AG10803 (cell line): ENCODE results near the gene PITPNC1.
A peak's percentile ranks its signal among the peaks of the same experiment; 100 is the strongest.

Source experiments
- DNase-seq: peaks from one replicate; pipeline ENCODE4 v3.0.0; 2010; ENCODE audit warnings: low read depth
- H3K4me3 ChIP-seq: 2 replicates; pipeline ENCODE4 v1.5.1; 2011; ENCODE audit warnings: mild to moderate bottlenecking, low read length, control low read depth
- TF ChIP-seq, protein P1 (sequence below): conservative IDR thresholded peaks from 2 replicates; pipeline ENCODE4 v1.5.1; 2011; ENCODE audit warnings: mild to moderate bottlenecking, low read length, control low read depth, inconsistent platforms

The PITPNC1 gene

DNA sequence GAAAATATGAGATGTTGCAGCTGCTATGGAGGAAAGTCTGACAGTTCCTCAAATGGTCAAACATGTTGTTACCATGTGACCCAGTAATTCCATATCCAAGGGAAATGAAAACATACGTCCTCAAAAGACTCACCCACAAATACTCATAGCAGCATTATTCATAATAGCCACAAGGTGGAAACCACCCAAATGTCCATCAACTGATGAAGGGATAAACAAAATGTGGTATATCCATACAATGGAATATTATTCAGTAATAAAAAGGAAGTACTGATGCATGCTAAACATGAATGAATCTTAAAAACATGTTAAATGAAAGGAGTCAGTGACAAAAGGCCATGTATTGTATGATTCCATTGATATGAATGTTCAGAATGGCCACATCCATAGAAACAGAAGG, 140.2 kb downstream of the PITPNC1 start:
- TF ChIP-seq, protein P1, sequence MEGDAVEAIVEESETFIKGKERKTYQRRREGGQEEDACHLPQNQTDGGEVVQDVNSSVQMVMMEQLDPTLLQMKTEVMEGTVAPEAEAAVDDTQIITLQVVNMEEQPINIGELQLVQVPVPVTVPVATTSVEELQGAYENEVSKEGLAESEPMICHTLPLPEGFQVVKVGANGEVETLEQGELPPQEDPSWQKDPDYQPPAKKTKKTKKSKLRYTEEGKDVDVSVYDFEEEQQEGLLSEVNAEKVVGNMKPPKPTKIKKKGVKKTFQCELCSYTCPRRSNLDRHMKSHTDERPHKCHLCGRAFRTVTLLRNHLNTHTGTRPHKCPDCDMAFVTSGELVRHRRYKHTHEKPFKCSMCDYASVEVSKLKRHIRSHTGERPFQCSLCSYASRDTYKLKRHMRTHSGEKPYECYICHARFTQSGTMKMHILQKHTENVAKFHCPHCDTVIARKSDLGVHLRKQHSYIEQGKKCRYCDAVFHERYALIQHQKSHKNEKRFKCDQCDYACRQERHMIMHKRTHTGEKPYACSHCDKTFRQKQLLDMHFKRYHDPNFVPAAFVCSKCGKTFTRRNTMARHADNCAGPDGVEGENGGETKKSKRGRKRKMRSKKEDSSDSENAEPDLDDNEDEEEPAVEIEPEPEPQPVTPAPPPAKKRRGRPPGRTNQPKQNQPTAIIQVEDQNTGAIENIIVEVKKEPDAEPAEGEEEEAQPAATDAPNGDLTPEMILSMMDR: no peak
- no peak for DNase-seq
- no peak overlapping the region for H3K4me3 ChIP-seq

DNA sequence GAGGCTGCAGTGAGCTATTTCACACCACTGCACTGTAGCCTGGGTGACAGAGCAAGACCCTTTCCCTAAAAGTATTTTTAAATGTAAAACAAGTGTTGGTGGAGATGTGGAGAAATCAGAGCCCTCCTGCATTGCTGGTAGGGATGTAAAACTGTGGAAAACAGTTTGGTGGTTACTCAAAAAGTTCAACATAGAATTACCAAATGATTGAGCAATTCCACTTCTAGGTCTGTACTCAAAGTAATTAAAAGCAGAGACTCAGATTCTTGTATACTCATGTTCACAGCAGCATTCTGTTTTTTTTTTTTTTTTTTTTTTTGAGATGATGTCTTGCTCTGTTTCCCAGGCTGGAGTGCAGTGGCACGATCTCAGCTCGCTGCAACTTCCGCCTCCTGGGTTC, 141.8 kb downstream of the PITPNC1 start:
- no peak overlapping the region for H3K4me3 ChIP-seq
- TF ChIP-seq, protein P1: no peak
- peak; percentile 91 for DNase-seq

DNA sequence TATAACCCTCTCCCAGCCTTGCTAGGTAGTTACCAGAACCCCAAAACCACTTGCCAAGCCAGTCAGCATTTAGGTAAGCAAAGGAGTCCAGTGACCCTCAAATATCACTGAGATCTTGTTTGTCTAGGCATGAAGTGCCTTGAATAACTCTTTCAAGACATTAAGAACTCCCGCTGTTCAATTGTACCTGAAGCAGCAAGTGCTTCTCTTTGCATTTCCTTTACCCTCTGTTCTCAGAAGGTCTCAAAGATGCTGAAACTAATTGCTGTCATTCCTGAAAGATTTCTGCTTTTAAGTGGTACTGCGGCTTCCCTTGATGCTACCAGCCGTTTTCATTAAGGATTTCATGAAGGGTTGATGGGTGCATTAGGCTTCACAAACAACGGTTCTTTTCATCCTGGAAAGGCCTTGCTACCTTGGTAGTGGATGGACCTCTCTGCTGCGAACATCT, 142.7 kb downstream of the PITPNC1 start:
- no peak for DNase-seq

DNA sequence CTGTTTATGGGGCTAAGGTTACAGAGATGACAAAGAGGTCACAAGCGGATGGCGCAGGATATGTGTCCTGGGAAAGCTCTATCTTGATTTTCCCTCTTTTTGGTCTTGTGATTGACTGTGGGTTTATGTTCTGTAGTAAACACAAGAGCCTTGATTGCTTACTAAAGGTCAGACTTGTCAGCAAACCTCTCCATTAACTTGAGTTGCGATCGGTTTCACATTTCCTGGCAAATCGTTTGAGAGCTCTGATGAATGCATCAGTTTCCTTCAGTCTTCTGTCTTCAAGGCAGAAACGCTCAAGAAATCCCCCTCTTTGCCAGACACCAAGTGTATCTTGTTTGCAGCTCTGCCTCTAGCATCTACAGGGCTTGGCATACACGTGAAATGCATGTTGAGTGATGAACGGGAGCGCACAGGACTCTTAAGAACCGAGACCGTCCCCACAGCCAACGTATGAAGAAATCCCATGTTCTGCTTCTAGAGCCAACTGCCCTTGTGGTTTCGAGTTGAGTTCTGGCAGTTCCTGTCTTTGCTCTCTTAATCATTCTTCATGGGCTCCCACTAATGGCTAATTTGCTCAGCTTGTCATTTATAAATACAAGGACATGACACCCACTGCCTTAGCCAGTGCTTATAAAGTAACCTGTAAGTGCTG, 143.3 kb downstream of the PITPNC1 start:
- peak overlapping the region; percentile 47 for H3K4me3 ChIP-seq
- TF ChIP-seq, protein P1: no peak
- peak; percentile 87 for DNase-seq

More for the DNA sequence above, 142.7 kb downstream of the PITPNC1 start:
- TF ChIP-seq, protein P1: no peak
- no peak overlapping the region for H3K4me3 ChIP-seq

DNA sequence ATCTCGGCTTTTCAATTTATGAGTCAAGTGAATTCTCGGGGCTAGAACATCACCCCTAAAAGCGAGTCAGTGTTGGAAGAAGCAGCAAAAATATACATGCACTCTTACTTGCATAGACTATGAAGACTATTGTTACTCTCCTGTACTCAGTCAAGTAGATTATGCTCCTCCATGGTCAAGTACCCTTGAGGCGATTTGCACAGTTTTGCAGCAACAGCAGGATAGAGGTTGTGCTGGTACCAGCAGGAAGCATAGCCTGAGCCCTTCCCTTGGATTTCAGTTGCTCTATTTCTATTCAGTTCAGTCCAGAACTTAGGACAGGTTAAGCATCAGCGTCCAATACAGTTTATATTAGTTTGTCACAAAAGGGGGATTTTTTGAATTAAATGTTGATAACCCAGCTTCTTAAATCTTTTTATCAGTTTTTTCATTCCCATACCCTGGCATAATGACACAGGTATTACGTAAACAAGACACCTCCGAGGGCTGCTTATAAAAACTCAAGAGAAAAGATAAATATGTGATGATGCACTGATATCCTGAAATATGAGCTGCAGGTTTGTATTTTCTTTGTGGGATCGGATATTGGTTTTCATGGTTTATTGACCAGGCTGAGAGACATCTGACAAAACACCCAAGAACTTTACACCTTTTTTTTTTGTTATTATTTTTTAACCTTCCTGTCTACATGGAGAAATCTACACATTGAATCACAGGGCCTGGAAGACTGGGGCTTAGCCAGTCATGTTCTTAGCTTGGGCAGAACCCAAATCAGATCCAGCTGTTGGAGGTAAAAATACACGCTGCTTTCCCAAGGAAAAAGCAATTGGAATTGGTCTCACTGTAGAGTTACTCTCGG, 144.1 kb downstream of the PITPNC1 start:
- TF ChIP-seq, protein P1: no peak
- peak; percentile 81 for DNase-seq
- no peak overlapping the region; the same call in 1 of the 2 replicates for H3K4me3 ChIP-seq

DNA sequence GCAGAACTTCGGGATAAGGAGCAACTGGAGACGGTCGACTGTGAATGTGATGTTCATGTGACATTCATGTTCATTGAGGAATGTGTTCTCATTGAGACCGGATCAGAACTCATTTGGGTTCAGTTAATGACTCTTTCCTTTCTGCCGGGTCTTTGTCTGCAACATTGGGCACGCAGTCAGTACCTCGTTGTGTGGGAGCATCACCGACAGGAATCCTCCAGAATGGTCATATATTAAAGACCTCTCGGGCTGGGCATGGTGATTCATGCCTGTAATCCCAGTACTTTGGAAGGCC, 144.6 kb downstream of the PITPNC1 start:
- DNase-seq: no peak
- TF ChIP-seq, protein P1: no peak
- H3K4me3 ChIP-seq: no peak overlapping the region

DNA sequence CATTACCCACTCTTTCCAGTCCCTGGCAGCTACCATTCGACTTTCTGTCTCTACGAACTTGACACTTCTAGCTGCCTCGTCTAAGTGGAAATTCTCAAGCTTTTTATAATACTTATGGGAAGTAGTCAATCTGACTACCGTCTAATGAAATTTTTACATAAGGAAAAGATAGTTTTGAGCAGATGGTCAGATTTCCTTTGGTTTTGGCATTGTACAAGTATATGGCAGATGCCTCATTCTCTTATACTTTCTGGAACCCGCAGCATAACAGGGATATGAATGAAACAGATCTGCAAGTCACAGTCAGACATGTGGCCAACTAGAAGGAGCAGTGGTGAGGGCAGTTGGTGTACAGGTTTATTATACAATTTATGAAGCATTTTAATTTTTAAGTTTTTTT, 146.0 kb downstream of the PITPNC1 start:
- no peak overlapping the region for H3K4me3 ChIP-seq
- TF ChIP-seq, protein P1: no peak
- no peak for DNase-seq
